OCI-LY1 (cell line): Measurements from ENCODE around the gene LIPF.

Experiments used
- CTCF ChIP-seq: fragments of 200-600 bp; sonication (generic), shearing (Covaris generic); IDR thresholded peaks from 2 replicates; pipeline ENCODE4 v1.5.1; 2017; ENCODE audit warnings: mild to moderate bottlenecking, antibody characterized with exemption, low read length, moderate library complexity, mixed read lengths
- EZH2 ChIP-seq: fragments of 200-600 bp; sonication (generic), shearing (Covaris generic); IDR thresholded peaks from 2 replicates; pipeline ENCODE4 v1.8.0; 2017; ENCODE audit warnings: borderline replicate concordance, mixed run types, mild to moderate bottlenecking, antibody characterized with exemption, low read length, moderate library complexity, mixed read lengths

GRCh38 chr10:88642963-88643362 lies 21.3 kb upstream of the LIPF start:
- TF ChIP-seq CTCF (no peak), EZH2 (no peak)
